Activated T-helper 9 cell treated with anti-CD3 and anti-CD28 coated beads, Interleukin-2, amount 50 U/mL, for 16 hours (primary cell): ENCODE results near the gene RIPOR2.

Experiments used
- DNase-seq: peaks from one replicate; pipeline ENCODE4 v3.0.0-alpha.2; 2020; ENCODE audit warnings: low read depth

Gene RIPOR2

GRCh38 chr6:24935366-24936152 is at the start of gene RIPOR2:
Gene RIPOR2, minus strand, starts transcription at chr6:24935960. Its CDS starts 62 bp downstream, at chr6:24935898.
- DNase-seq: peak; percentile 52

- no peak for DNase-seq
These were observed 49.6 kb upstream of the RIPOR2 start for GRCh38 chr6:24985323-24985722.

- DNase-seq: no peak
These were observed 46.5 kb upstream of the RIPOR2 start for GRCh38 chr6:24982231-24982630.

GRCh38 chr6:24981386-24981760 is 45.6 kb upstream of the RIPOR2 start:
- DNase-seq: no peak

- DNase-seq: no peak
These were observed 45.0 kb upstream of the RIPOR2 start for GRCh38 chr6:24980507-24981385.

- no peak for DNase-seq
These were observed 43.4 kb upstream of the RIPOR2 start for GRCh38 chr6:24979176-24979575.

- DNase-seq: peak; percentile 34
These were observed 38.7 kb upstream of the RIPOR2 start for GRCh38 chr6:24974182-24975171.

GRCh38 chr6:24972311-24972958 is 36.7 kb upstream of the RIPOR2 start:
- no peak for DNase-seq

- no peak for DNase-seq
These were observed 35.3 kb upstream of the RIPOR2 start for GRCh38 chr6:24971067-24971466.

GRCh38 chr6:24969343-24969860 is 33.6 kb upstream of the RIPOR2 start:
- DNase-seq: no peak

- DNase-seq: no peak
These were observed 33.0 kb upstream of the RIPOR2 start for GRCh38 chr6:24968783-24969182.

GRCh38 chr6:24967211-24967610 is 31.5 kb upstream of the RIPOR2 start:
- no peak for DNase-seq

GRCh38 chr6:24966381-24966780 is 30.6 kb upstream of the RIPOR2 start:
- DNase-seq: no peak

GRCh38 chr6:24963887-24964570 is 28.3 kb upstream of the RIPOR2 start:
- DNase-seq: no peak

- DNase-seq: no peak
These were observed 27.6 kb upstream of the RIPOR2 start for GRCh38 chr6:24963339-24963738.

GRCh38 chr6:24961852-24962251 is 26.1 kb upstream of the RIPOR2 start:
- DNase-seq: no peak

- no peak for DNase-seq
These were observed 25.3 kb upstream of the RIPOR2 start for GRCh38 chr6:24960991-24961475.

GRCh38 chr6:24959319-24959718 is 23.6 kb upstream of the RIPOR2 start:
- DNase-seq: no peak

GRCh38 chr6:24957199-24957598 is 21.4 kb upstream of the RIPOR2 start:
- no peak for DNase-seq

- no peak for DNase-seq
These were observed 18.0 kb upstream of the RIPOR2 start for GRCh38 chr6:24953726-24954125.
